Gastroesophageal sphincter (tissue), 4 donors: ENCODE results near the gene CYP2C18. TPM values are rescaled to one million over a fixed set of nuclear protein-coding genes. Genes with fewer than 3 reads are reported as not detected.
"Not testable (repeated sequence)": the region's sequence is repeated elsewhere in the genome, so short reads cannot be mapped to it uniquely, and the experiment has no call there.

Source experiments
- ATAC-seq: fragments of 150-250 bp; one replicate; pipeline ENCODE4 v1.9.1; 2016; ENCODE audit warnings: mild to moderate bottlenecking, moderate library complexity
- H3K27ac ChIP-seq, 4 donors: fragments of 200-600 bp; sonication (generic) in 3 of 4; 1 replicate in 3 of 4; 2 replicates in 1 of 4; pipeline ENCODE4 v1.5.1; 2016 to 2019
- H3K27me3 ChIP-seq: fragments of 200-600 bp; sonication (generic); one replicate; pipeline ENCODE4 v1.5.1; 2019
- H3K36me3 ChIP-seq, 2 donors: fragments of 200-600 bp; sonication (generic); one replicate each; pipeline ENCODE4 v1.5.1; 2019; ENCODE audit warnings: control low read depth in 1 of 2
- H3K4me1 ChIP-seq, 3 donors: fragments of 200-600 bp; sonication (generic); 1 replicate in 2 of 3; 2 replicates in 1 of 3; pipeline ENCODE4 v1.5.1; 2016 to 2019; ENCODE audit warnings: control low read depth in 2 of 3
- H3K4me3 ChIP-seq, 2 donors: fragments of 200-600 bp; sonication (generic); one replicate each; pipeline ENCODE4 v1.5.1; 2019; ENCODE audit warnings: mild to moderate bottlenecking in 1 of 2, moderate library complexity in 1 of 2
- H3K9me3 ChIP-seq, 3 donors: fragments of 200-600 bp; sonication (generic); one replicate each; pipeline ENCODE4 v1.5.1; 2017 to 2019; ENCODE audit warnings: control low read depth in 2 of 3
- EP300 ChIP-seq: sonication (generic); formaldehyde crosslinking; IDR thresholded peaks from one replicate; pipeline ENCODE4 v1.6.1; 2017; ENCODE audit warnings: antibody characterized with exemption, mild to moderate bottlenecking
- POLR2A ChIP-seq, 2 donors: fragments of 450-650 bp; IDR thresholded peaks; one replicate each; pipeline ENCODE4 v1.6.1; 2017; ENCODE audit warnings: antibody characterized with exemption in 2 of 2, mild to moderate bottlenecking in 2 of 2, moderate library complexity in 1 of 2
- POLR2AphosphoS5 ChIP-seq: sonication (generic); formaldehyde crosslinking; IDR thresholded peaks from one replicate; pipeline ENCODE4 v1.6.1; 2017; ENCODE audit warnings: antibody characterized with exemption
- WGBS, 2 donors: methylation state at CpG; one replicate each; pipeline ENCODE4 v1.1.5; 2018; ENCODE audit warnings: low coverage in 1 of 2; 5-methylcytosine and 5-hydroxymethylcytosine counted together
- total RNA-seq, 4 donors: library from RNA; depleted of rRNA; stranded (reverse); fragments of >200 nt; gene quantifications; one replicate each; pipeline ENCODE4 v1.1.0, GENCODE V29; 2016
- TF ChIP-seq, protein P1 (sequence below), 4 experiments: fragments of 200-600 bp in 2 of 4; fragments of 450-650 bp in 2 of 4; sonication (generic) in 1 of 4; IDR thresholded peaks; one replicate each; pipeline ENCODE4 v1.5.1; 2017 to 2019; ENCODE audit warnings: antibody characterized with exemption in 4 of 4, mild to moderate bottlenecking in 2 of 4, moderate library complexity in 2 of 4

The CYP2C18 gene
- total RNA-seq, 4 donors from 2014 or later = 2.6 TPM; not detected in 3

DNA sequence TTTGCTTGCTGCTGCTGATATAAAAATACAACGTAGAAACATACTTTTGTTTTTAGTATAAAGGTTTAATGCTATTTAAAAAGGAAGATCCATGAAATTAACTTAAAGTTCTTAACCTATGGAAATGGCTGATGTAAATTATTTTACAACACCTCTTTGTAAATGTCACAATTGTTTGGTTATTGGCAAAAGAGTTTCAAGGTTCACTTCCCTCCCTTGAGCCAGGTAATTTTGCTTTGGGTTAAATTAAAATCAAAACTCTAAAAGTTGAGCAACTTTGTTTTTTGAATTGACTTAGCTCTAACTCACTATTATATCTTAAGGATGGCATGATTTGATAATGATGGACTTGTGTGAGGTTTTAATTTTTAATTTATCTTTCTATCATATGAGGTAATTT lies 39.2 kb upstream of the CYP2C18 start:
- Histone ChIP-seq H3K27me3 (peaks cover 7% of the 10 kb centered on the region), H3K27ac (no peak overlapping the region), H3K4me3 (no peak overlapping the region), H3K9me3 (peaks cover 0 to 5% (median 0%) of the 10 kb centered on the region in 3 donors), H3K4me1 (no peaks in the 10 kb centered on the region), H3K36me3 (no peaks in the 10 kb centered on the region)
- 92 to 100% methylated on average over 1 of the region's 1 CpG for WGBS, 2 donors
- ATAC-seq = no peak
- TF ChIP-seq POLR2AphosphoS5 (no peak), POLR2A (IDR thresholded peaks at IDR 0.05) (no peak), EP300 (no peak)
- TF ChIP-seq, protein P1, sequence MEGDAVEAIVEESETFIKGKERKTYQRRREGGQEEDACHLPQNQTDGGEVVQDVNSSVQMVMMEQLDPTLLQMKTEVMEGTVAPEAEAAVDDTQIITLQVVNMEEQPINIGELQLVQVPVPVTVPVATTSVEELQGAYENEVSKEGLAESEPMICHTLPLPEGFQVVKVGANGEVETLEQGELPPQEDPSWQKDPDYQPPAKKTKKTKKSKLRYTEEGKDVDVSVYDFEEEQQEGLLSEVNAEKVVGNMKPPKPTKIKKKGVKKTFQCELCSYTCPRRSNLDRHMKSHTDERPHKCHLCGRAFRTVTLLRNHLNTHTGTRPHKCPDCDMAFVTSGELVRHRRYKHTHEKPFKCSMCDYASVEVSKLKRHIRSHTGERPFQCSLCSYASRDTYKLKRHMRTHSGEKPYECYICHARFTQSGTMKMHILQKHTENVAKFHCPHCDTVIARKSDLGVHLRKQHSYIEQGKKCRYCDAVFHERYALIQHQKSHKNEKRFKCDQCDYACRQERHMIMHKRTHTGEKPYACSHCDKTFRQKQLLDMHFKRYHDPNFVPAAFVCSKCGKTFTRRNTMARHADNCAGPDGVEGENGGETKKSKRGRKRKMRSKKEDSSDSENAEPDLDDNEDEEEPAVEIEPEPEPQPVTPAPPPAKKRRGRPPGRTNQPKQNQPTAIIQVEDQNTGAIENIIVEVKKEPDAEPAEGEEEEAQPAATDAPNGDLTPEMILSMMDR (IDR thresholded peaks at IDR 0.05) = no peak

DNA sequence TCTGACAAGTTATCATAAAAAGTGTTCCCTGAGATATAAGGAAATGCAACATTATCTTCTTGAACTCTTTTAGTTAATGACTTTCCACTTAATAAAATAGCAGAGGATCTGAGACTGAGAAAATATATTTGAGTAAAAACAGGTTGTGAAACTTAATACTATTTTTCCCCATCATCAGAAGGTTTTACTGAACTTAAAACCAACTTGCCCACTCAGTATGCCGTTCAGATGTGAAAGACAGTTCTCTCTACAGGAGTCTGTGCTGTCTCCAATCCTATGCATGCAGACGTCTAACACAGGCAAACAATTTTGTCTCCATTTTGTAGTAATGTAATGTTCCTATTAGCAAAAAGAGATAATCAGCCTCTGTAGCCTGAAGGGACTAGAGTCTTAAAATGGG lies 38.2 kb upstream of the CYP2C18 start:
- Histone ChIP-seq H3K27me3 (no peaks in the 10 kb centered on the region), H3K4me3 (no peak overlapping the region), H3K27ac (no peak overlapping the region), H3K4me1 (no peaks in the 10 kb centered on the region), H3K9me3 (no peaks in the 10 kb centered on the region), H3K36me3 (no peaks in the 10 kb centered on the region)
- no peak for ATAC-seq
- WGBS, 2 donors = 29 to 40% methylated on average over 2 of the region's 2 CpGs
- TF ChIP-seq, protein P1 (IDR thresholded peaks at IDR 0.05) = no peak
- no peak for TF ChIP-seq POLR2A (IDR thresholded peaks at IDR 0.05)
- no peak for TF ChIP-seq EP300

DNA sequence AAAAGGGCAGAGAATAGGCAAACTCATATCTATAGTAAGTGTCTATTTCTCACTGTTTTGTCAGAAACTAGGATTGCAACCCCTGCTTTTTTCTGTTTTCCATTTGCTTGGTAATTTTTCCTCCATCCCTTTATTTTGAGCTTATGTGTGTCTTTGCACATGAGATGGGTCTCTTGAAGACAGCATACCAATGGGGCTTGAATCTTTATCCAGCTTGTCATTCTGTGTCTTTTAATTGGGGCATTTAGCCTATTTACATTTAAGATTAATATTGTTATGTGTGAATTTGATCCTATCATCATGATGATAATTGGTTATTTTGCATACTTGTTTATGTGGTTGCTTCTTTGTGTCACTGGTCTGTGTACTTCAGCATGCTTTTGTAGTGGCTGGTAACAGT lies 28.3 kb upstream of the CYP2C18 start:
- not testable (repeated sequence) for ATAC-seq, H3K4me3 ChIP-seq, H3K4me1 ChIP-seq, H3K27me3 ChIP-seq, H3K27ac ChIP-seq, H3K36me3 ChIP-seq
- H3K9me3 ChIP-seq = peaks cover 0 to 28% (median 0%) of the 10 kb centered on the region in 3 donors

DNA sequence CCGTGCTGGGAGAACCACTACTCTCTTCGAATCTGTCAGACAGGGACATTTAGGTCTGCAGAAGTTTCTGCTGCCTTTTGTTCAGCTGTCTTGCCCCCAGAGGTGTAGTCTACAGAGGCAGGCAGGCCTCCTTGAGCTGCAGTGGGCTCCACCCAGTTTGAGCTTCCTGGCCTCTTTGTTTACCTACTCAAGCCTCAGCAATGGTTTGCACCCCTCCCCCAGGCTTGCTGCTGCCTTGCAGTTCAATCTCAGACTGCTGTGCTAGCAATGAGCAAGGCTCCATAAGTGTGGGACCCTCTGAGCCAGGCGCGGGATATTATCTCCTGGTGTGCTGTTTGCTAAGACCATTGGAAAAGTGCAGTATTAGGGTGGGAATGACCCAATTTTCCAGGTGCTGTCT lies 20.5 kb upstream of the CYP2C18 start:
- not testable (repeated sequence) for H3K4me3 ChIP-seq, H3K36me3 ChIP-seq, H3K4me1 ChIP-seq, H3K27ac ChIP-seq, ATAC-seq
- peaks cover 18% of the 10 kb centered on the region for H3K27me3 ChIP-seq
- WGBS, 2 donors = 60% methylated on average over 1 of the region's 4 CpGs; no CpG with 5 or more reads in 1 of the 2 donors
- peaks cover 0 to 10% (median 0%) of the 10 kb centered on the region in 3 donors for H3K9me3 ChIP-seq

DNA sequence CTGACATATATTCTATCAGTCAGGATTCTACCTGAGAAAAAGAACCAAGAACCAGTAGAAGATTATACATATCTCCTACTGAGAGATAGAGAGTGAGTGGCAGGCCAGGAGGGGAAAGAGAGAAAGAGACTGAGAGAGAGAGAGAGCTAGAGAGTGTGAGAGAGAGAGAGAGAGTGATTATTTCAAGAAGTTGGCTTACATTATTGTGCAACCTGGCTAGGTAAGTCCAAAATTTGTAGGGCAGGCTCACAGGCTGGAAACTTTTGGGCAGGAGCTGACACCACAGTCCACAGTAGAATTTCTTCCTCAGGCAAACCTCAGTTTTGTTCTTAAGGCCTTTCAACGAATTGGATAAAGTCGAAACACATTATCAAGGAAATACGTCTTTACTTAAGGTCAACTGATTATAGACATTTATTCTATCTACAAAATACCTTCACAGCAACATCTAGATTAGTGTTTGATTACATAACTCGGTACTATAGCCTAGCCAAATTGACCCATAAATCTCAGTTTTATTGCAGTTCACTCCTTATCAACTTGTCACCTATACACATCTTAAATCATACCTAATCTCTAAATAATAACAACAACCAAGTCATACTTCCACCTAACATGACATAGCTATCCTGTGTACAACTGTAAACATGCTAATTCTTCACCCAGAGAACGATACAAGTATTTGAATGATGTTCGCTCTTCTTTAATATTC lies 17.0 kb upstream of the CYP2C18 start:
- H3K36me3 ChIP-seq = no peaks in the 10 kb centered on the region
- no peak overlapping the region for H3K4me3 ChIP-seq
- ATAC-seq = no peak
- H3K4me1 ChIP-seq = no peaks in the 10 kb centered on the region
- H3K27me3 ChIP-seq = peaks cover 18% of the 10 kb centered on the region
- TF ChIP-seq POLR2AphosphoS5 = no peak
- TF ChIP-seq, protein P1 (IDR thresholded peaks at IDR 0.05) = no peak
- TF ChIP-seq EP300 = no peak
- TF ChIP-seq POLR2A (IDR thresholded peaks at IDR 0.05) = no peak
- H3K9me3 ChIP-seq = peaks cover 0 to 10% (median 0%) of the 10 kb centered on the region in 3 donors
- 71 to 79% methylated on average over 6 of the region's 6 CpGs for WGBS, 2 donors
- H3K27ac ChIP-seq = no peak overlapping the region

DNA sequence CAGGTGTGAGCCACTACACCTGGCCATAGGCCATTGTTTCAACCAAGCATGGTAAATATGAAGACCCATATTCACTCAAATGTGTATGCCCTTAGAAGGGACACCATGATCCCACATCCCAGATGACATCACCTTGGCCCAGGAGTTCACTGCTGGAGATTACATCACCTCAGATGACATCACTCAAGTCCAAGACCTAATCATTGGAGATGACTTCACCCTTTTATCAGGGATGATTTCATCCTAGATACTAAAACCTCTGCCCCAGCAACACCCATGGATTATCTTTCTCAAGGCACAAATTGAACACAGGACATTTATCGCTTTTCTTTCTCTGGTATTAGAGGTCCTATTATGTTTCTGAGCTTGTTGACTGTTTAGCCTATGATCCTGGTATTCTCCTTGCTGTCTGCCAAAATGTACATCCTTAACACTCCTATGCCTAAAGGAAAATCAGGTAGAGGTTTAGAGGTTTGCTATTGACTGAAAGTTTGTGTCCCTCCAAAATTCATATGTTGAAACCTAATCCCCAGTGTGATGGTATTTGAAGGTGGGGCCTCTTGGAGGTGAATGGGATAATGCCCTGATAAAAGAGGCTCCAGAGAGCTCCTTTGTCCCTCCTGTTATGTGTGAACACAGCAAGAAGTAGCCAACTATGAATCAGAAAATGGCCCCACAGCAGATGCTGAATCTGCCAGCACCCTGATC lies 9.8 kb upstream of the CYP2C18 start:
- H3K9me3 ChIP-seq = no peaks in the 10 kb centered on the region
- no peaks in the 10 kb centered on the region for H3K4me1 ChIP-seq
- no peak overlapping the region for H3K4me3 ChIP-seq
- WGBS, 2 donors = 92 to 100% methylated on average over 1 of the region's 1 CpG
- H3K27me3 ChIP-seq = peaks cover 5% of the 10 kb centered on the region
- ATAC-seq = no peak
- H3K36me3 ChIP-seq = no peaks in the 10 kb centered on the region
- H3K27ac ChIP-seq = no peak overlapping the region
- no peak for TF ChIP-seq POLR2AphosphoS5
- TF ChIP-seq, protein P1 (IDR thresholded peaks at IDR 0.05) = no peak
- no peak for TF ChIP-seq EP300
- no peak for TF ChIP-seq POLR2A (IDR thresholded peaks at IDR 0.05)
